Activated naive CD8-positive, alpha-beta T cell treated with anti-CD3 and anti-CD28 coated beads for 36 hours (primary cell): ENCODE data around the gene EIF4E3. TPM values are rescaled to one million over a fixed set of nuclear protein-coding genes. Genes with fewer than 3 reads are reported as not detected.
A peak's percentile ranks its signal among the peaks of the same experiment; 100 is the strongest.

ENCODE experiments used
- DNase-seq: peaks from one replicate; pipeline ENCODE4 v3.0.0; 2021
- H3K27ac Mint-ChIP-seq: one replicate; pipeline ENCODE4 v1.8.0; 2022; ENCODE audit warnings: mild to moderate bottlenecking, moderate library complexity, mixed read lengths
- H3K27me3 Mint-ChIP-seq: one replicate; pipeline ENCODE4 v1.8.0; 2022; ENCODE audit warnings: mild to moderate bottlenecking, mixed read lengths
- H3K36me3 Mint-ChIP-seq: one replicate; pipeline ENCODE4 v1.8.0; 2021; ENCODE audit warnings: mild to moderate bottlenecking, mixed read lengths
- H3K4me1 Mint-ChIP-seq: one replicate; pipeline ENCODE4 v1.8.0; 2021; ENCODE audit warnings: mixed read lengths
- H3K4me3 Mint-ChIP-seq: one replicate; pipeline ENCODE4 v1.8.0; 2022; ENCODE audit warnings: mild to moderate bottlenecking, moderate library complexity, mixed read lengths
- H3K9me3 Mint-ChIP-seq: one replicate; pipeline ENCODE4 v1.8.0; 2022; ENCODE audit warnings: mixed read lengths
- total RNA-seq, 2 experiments: library from RNA; stranded (reverse); gene quantifications; one replicate each; pipeline ENCODE4 v1.2.3, GENCODE V29; 2021

Gene EIF4E3
- total RNA-seq, 2 experiments from 2014 or later: 24.9 to 26.1 TPM

- no peak overlapping the region for H3K4me3 Mint-ChIP-seq
- H3K4me1 Mint-ChIP-seq: peaks cover 58% of the 10 kb centered on the region
- H3K9me3 Mint-ChIP-seq: no peaks in the 10 kb centered on the region
- no peaks in the 10 kb centered on the region for H3K27me3 Mint-ChIP-seq
- peaks cover 23% of the 10 kb centered on the region for H3K36me3 Mint-ChIP-seq
- no peak for DNase-seq
- no peak overlapping the region for H3K27ac Mint-ChIP-seq
Measured at GRCh38 chr3:71708476-71709105, 16.6 kb downstream of the EIF4E3 start.

- no peak overlapping the region for H3K4me3 Mint-ChIP-seq
- no peaks in the 10 kb centered on the region for H3K9me3 Mint-ChIP-seq
- no peak overlapping the region for H3K27ac Mint-ChIP-seq
- H3K27me3 Mint-ChIP-seq: no peaks in the 10 kb centered on the region
- DNase-seq: no peak
- H3K4me1 Mint-ChIP-seq: peaks cover 60% of the 10 kb centered on the region
- H3K36me3 Mint-ChIP-seq: peaks cover 23% of the 10 kb centered on the region
Measured at GRCh38 chr3:71707595-71707994, 17.6 kb downstream of the EIF4E3 start.

- Mint-ChIP-seq H3K36me3 (peaks cover 35% of the 10 kb centered on the region), H3K9me3 (no peaks in the 10 kb centered on the region), H3K27ac (peak overlapping the region; percentile 62), H3K4me3 (no peak overlapping the region), H3K4me1 (peaks cover 64% of the 10 kb centered on the region), H3K27me3 (no peaks in the 10 kb centered on the region)
- DNase-seq: no peak
Measured at GRCh38 chr3:71705681-71706080, 19.5 kb downstream of the EIF4E3 start.

- no peak for DNase-seq
- Mint-ChIP-seq H3K9me3 (no peaks in the 10 kb centered on the region), H3K4me3 (no peak overlapping the region), H3K36me3 (peaks cover 35% of the 10 kb centered on the region), H3K27me3 (no peaks in the 10 kb centered on the region), H3K27ac (peak overlapping the region; percentile 57), H3K4me1 (peaks cover 60% of the 10 kb centered on the region)
Measured at GRCh38 chr3:71704915-71705314, 20.3 kb downstream of the EIF4E3 start.

GRCh38 chr3:71703797-71704196 lies 21.4 kb downstream of the EIF4E3 start:
- Mint-ChIP-seq H3K27ac (peak overlapping the region; percentile 94), H3K36me3 (peaks cover 33% of the 10 kb centered on the region), H3K4me1 (peaks cover 54% of the 10 kb centered on the region), H3K9me3 (no peaks in the 10 kb centered on the region), H3K27me3 (no peaks in the 10 kb centered on the region), H3K4me3 (no peak overlapping the region)
- no peak for DNase-seq

DNA sequence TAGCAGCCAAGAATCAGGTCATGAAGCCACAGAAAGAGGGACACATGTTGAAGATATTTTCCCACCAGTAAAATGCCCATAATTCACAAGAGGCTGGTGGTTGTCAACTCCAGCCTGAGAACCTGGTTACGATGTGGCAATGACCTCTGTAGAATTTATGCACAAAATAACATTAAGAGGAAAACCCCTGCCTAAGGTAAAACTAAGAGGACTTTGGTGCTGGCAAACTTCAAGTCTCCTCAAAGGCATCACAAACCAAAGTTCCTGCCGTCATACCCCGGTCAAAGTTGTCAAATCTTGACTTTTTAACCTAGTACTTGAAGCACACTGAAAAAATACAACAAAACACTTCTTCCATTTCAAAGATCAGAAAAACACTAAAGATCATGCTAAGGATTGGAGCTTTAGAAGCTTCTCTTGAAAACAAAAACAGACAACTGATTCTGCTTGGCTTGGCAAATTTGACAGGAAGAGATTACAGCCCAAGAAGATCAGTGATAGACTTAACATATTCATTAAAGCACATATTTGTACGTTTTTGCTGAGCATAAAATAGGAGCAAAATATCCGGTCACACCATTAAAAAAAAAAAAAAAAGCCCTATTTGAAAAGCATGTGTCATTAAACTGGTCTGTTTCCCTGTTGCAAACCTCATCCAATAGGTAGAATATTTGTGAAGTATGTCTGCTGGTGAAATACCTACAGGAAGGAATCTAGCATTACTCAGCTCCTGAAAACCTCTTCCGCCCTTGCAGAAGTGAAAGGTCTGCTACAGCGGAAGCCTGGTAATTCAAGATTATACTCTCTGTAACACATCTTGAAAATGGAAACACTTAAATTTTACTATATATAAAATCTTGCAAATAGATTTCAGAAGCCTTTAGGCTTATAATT lies 22.8 kb downstream of the EIF4E3 start:
- Mint-ChIP-seq H3K4me1 (peaks cover 54% of the 10 kb centered on the region), H3K4me3 (peak overlapping the region; percentile 63), H3K27ac (peak overlapping the region; percentile 94), H3K9me3 (no peaks in the 10 kb centered on the region), H3K27me3 (no peaks in the 10 kb centered on the region), H3K36me3 (peaks cover 43% of the 10 kb centered on the region)
- no peak for DNase-seq

- H3K4me1 Mint-ChIP-seq: peaks cover 48% of the 10 kb centered on the region
- H3K4me3 Mint-ChIP-seq: no peak overlapping the region
- H3K27me3 Mint-ChIP-seq: no peaks in the 10 kb centered on the region
- H3K36me3 Mint-ChIP-seq: peaks cover 43% of the 10 kb centered on the region
- no peak overlapping the region for H3K27ac Mint-ChIP-seq
- H3K9me3 Mint-ChIP-seq: no peaks in the 10 kb centered on the region
- DNase-seq: no peak
Measured at GRCh38 chr3:71701251-71701762, 23.9 kb downstream of the EIF4E3 start.

DNA sequence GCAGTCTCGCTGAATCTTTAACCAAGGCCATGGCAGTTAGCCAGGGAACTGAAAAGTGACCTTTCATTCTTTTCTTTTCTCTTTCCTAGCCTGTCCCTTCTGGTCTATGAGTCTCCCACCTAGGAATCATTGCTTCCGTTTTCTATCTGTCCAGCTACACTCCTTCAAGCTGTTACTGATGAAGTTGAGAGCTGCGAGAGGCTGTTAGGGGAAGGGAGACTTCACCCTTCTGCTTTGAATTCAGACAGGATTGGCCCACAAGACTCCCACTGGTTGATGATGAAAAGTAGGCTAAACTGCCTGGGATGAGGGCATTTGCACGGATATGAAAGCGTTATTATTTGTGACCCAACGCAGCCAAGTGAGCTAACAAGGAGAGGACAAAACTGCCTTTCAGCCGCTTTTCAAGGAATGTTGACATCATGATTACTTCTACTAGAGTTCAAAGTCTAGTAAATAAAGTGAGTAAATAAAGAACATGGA lies 30.2 kb downstream of the EIF4E3 start:
- Mint-ChIP-seq H3K27ac (no peak overlapping the region), H3K4me1 (peaks cover 2% of the 10 kb centered on the region), H3K9me3 (no peaks in the 10 kb centered on the region), H3K36me3 (peaks cover 15% of the 10 kb centered on the region), H3K4me3 (no peak overlapping the region), H3K27me3 (no peaks in the 10 kb centered on the region)
- DNase-seq: no peak

GRCh38 chr3:71694358-71694999 lies 30.7 kb downstream of the EIF4E3 start:
- Mint-ChIP-seq H3K4me3 (no peak overlapping the region), H3K4me1 (peaks cover 2% of the 10 kb centered on the region), H3K36me3 (peaks cover 16% of the 10 kb centered on the region), H3K27me3 (no peaks in the 10 kb centered on the region), H3K27ac (no peak overlapping the region), H3K9me3 (no peaks in the 10 kb centered on the region)
- DNase-seq: no peak

DNA sequence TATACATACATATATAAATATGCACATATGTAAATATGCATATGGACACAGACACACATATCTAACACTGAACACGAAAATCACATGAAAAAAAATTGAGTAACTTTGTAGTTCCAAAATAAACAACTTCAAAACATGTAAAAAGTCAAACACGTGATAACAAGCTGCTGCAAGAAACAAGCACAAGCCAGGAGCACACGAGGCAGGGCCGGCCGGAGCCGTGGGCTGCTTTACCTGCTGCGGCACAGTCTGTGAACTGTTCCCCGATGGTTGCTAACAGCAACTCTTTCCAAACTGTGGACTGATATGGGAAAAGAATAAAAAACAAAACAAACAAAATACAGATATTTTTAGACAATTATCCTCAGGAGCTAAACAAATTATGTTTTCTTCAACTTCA lies 31.6 kb downstream of the EIF4E3 start:
- DNase-seq: no peak
- H3K36me3 Mint-ChIP-seq: peaks cover 14% of the 10 kb centered on the region
- peak overlapping the region; percentile 30 for H3K27ac Mint-ChIP-seq
- H3K4me3 Mint-ChIP-seq: no peak overlapping the region
- H3K9me3 Mint-ChIP-seq: no peaks in the 10 kb centered on the region
- no peaks in the 10 kb centered on the region for H3K27me3 Mint-ChIP-seq
- H3K4me1 Mint-ChIP-seq: peaks cover 2% of the 10 kb centered on the region

DNA sequence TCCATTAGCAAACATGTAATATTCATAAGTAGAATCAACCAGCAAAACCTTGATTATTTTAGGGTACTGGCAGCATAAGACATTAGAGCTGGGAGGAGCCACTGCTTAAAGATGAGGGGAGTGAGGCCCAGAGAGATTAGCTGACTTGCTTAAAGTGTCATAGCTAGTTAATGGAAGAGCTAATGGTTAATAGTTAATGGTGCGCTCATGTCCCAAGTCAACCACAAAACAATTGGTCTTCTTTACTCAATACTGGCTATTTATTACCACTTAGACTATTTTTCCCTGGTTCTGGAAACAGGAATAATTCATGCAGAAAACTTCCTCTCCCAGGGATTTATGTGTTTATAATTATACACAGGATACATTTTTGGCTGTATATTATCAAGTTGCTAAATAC lies 33.1 kb downstream of the EIF4E3 start:
- no peak overlapping the region for H3K4me3 Mint-ChIP-seq
- H3K9me3 Mint-ChIP-seq: no peaks in the 10 kb centered on the region
- no peak for DNase-seq
- no peaks in the 10 kb centered on the region for H3K27me3 Mint-ChIP-seq
- H3K4me1 Mint-ChIP-seq: no peaks in the 10 kb centered on the region
- peaks cover 6% of the 10 kb centered on the region for H3K36me3 Mint-ChIP-seq
- H3K27ac Mint-ChIP-seq: no peak overlapping the region

- no peaks in the 10 kb centered on the region for H3K9me3 Mint-ChIP-seq
- H3K36me3 Mint-ChIP-seq: peaks cover 9% of the 10 kb centered on the region
- no peaks in the 10 kb centered on the region for H3K27me3 Mint-ChIP-seq
- DNase-seq: no peak
- no peak overlapping the region for H3K4me3 Mint-ChIP-seq
- H3K4me1 Mint-ChIP-seq: no peaks in the 10 kb centered on the region
- peak overlapping the region; percentile 64 for H3K27ac Mint-ChIP-seq
Measured at GRCh38 chr3:71690341-71690841, 34.8 kb downstream of the EIF4E3 start.

- Mint-ChIP-seq H3K27me3 (no peaks in the 10 kb centered on the region), H3K9me3 (no peaks in the 10 kb centered on the region), H3K36me3 (peaks cover 9% of the 10 kb centered on the region), H3K4me1 (no peaks in the 10 kb centered on the region), H3K27ac (no peak overlapping the region), H3K4me3 (no peak overlapping the region)
- no peak for DNase-seq
Measured at GRCh38 chr3:71689291-71689690, 35.9 kb downstream of the EIF4E3 start.

DNA sequence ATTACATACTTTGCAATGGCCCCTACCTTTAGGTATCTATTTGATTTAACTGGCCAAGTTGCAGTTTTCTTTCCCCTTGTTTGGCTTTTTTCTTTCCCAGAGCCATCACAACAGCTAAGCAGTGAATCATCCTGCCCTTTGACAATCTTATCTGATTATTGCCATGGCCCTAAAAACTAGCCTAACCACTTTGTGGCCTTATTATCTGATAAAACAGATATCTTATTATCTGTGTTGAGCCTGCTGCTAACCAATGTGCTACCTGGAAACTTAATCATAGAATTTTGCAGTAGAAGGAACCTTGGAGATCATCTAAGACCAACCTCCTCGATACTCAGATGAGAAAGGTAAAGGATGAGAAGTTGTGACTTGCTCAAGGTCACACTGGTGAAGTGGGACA lies 37.1 kb downstream of the EIF4E3 start:
- Mint-ChIP-seq H3K9me3 (no peaks in the 10 kb centered on the region), H3K4me1 (no peaks in the 10 kb centered on the region), H3K4me3 (no peak overlapping the region), H3K27me3 (no peaks in the 10 kb centered on the region), H3K27ac (no peak overlapping the region), H3K36me3 (peaks cover 9% of the 10 kb centered on the region)
- no peak for DNase-seq

GRCh38 chr3:71685686-71686085 lies 39.5 kb downstream of the EIF4E3 start:
- Mint-ChIP-seq H3K9me3 (no peaks in the 10 kb centered on the region), H3K4me3 (no peak overlapping the region), H3K27ac (no peak overlapping the region)

More at GRCh38 chr3:71685686-71686085, 39.5 kb downstream of the EIF4E3 start:
- H3K36me3 Mint-ChIP-seq: peaks cover 9% of the 10 kb centered on the region
- peaks cover 10% of the 10 kb centered on the region for H3K4me1 Mint-ChIP-seq
- no peaks in the 10 kb centered on the region for H3K27me3 Mint-ChIP-seq
- DNase-seq: no peak
